ENCODE measurements around the gene SNRPD3. TPM values are rescaled to one million over a fixed set of nuclear protein-coding genes. Genes with fewer than 3 reads are reported as not detected.

The SNRPD3 gene
- total RNA-seq, 1 donor from 2014 or later: 125 TPM

GRCh38 chr22:24582056-24582814, 26.4 kb downstream of the SNRPD3 start:
- Histone ChIP-seq H3K4me3 (no peak overlapping the region), H3K4me1 (peaks cover 51% of the 10 kb centered on the region), H3K9me3 (no peaks in the 10 kb centered on the region), H3K27ac (no peak overlapping the region), H3K36me3 (peaks cover 0 to 8% of the 10 kb centered on the region in 2 donors), H3K27me3 (no peaks in the 10 kb centered on the region)
- intact Hi-C loops (cut with DNase I): no loop called here
- DNase-seq (ENCODE audit: extremely low spot score in 2 of 2): no peak
- no peak for TF ChIP-seq POLR2A (IDR thresholded peaks at IDR 0.05)
- no peak for TF ChIP-seq POLR2AphosphoS5 (IDR thresholded peaks at IDR 0.05; ENCODE audit: insufficient read depth in 1 of 2, low read depth in 1 of 2)
- TF ChIP-seq CTCF (IDR thresholded peaks at IDR 0.05): no peak

GRCh38 chr22:24583221-24584165, 27.7 kb downstream of the SNRPD3 start:
- peak overlapping the region; percentile 45 for H3K27ac ChIP-seq
- no peaks in the 10 kb centered on the region for H3K9me3 ChIP-seq
- intact Hi-C loops (cut with DNase I): no loop called here
- H3K27me3 ChIP-seq: no peaks in the 10 kb centered on the region
- peak overlapping the region in 1 of 2 donors; percentile 27 for H3K4me3 ChIP-seq
- peaks cover 0 to 18% of the 10 kb centered on the region in 2 donors for H3K36me3 ChIP-seq
- TF ChIP-seq POLR2A (IDR thresholded peaks at IDR 0.05) (no peak), CTCF (IDR thresholded peaks at IDR 0.05) (no peak), POLR2AphosphoS5 (IDR thresholded peaks at IDR 0.05; ENCODE audit: insufficient read depth in 1 of 2, low read depth in 1 of 2) (no peak)
- no peak for DNase-seq (ENCODE audit: extremely low spot score in 2 of 2)
- peaks cover 44% of the 10 kb centered on the region for H3K4me1 ChIP-seq

GRCh38 chr22:24584166-24584790, 28.5 kb downstream of the SNRPD3 start:
- intact Hi-C loops (cut with DNase I): no loop called here
- Histone ChIP-seq H3K9me3 (no peaks in the 10 kb centered on the region), H3K4me1 (peaks cover 37% of the 10 kb centered on the region), H3K4me3 (no peak overlapping the region), H3K27me3 (no peaks in the 10 kb centered on the region), H3K27ac (peak overlapping the region; percentile 45), H3K36me3 (peaks cover 0 to 18% of the 10 kb centered on the region in 2 donors)
- no peak for DNase-seq (ENCODE audit: extremely low spot score in 2 of 2)
- TF ChIP-seq CTCF (IDR thresholded peaks at IDR 0.05) (no peak), POLR2A (IDR thresholded peaks at IDR 0.05) (no peak), POLR2AphosphoS5 (IDR thresholded peaks at IDR 0.05; ENCODE audit: insufficient read depth in 1 of 2, low read depth in 1 of 2) (no peak)

- DNase-seq (ENCODE audit: extremely low spot score in 2 of 2): no peak
- H3K36me3 ChIP-seq: peaks cover 0 to 18% of the 10 kb centered on the region in 2 donors
- no peaks in the 10 kb centered on the region for H3K9me3 ChIP-seq
- intact Hi-C loops (cut with DNase I): no loop called here
- TF ChIP-seq CTCF (IDR thresholded peaks at IDR 0.05): no peak
- TF ChIP-seq POLR2AphosphoS5 (IDR thresholded peaks at IDR 0.05; ENCODE audit: insufficient read depth in 1 of 2, low read depth in 1 of 2): no peak
- no peak for TF ChIP-seq POLR2A (IDR thresholded peaks at IDR 0.05)
- H3K4me1 ChIP-seq: peaks cover 30% of the 10 kb centered on the region
- H3K27me3 ChIP-seq: no peaks in the 10 kb centered on the region
- H3K4me3 ChIP-seq: no peak overlapping the region
- H3K27ac ChIP-seq: no peak overlapping the region
Measured at GRCh38 chr22:24584871-24585411, 29.1 kb downstream of the SNRPD3 start.
